Mucosa of rectum (tissue), 2 donors: ENCODE data around the gene MGAT5.

Source experiments
- H3K27ac ChIP-seq, 2 donors: one replicate each; pipeline ENCODE4 v1.7.0; 2013; ENCODE audit warnings: inconsistent platforms in 2 of 2, low read depth in 2 of 2, low read length in 2 of 2
- H3K27me3 ChIP-seq, 2 donors: one replicate each; pipeline ENCODE4 v1.7.0; 2013; ENCODE audit warnings: low read length in 2 of 2; ENCODE audit not compliant: control insufficient read depth in 2 of 2, insufficient read depth in 2 of 2
- H3K36me3 ChIP-seq, 2 donors: one replicate each; pipeline ENCODE4 v1.7.0; 2013; ENCODE audit warnings: low read length in 2 of 2; ENCODE audit not compliant: control insufficient read depth in 2 of 2, insufficient read depth in 2 of 2
- H3K4me1 ChIP-seq, 2 donors: one replicate each; pipeline ENCODE4 v1.7.0; 2013; ENCODE audit warnings: low read length in 2 of 2, mild to moderate bottlenecking in 1 of 2; ENCODE audit not compliant: control insufficient read depth in 2 of 2, insufficient read depth in 2 of 2
- H3K4me3 ChIP-seq, 2 donors: one replicate each; pipeline ENCODE4 v1.7.0; 2013; ENCODE audit warnings: low read length in 2 of 2
- H3K9ac ChIP-seq, 2 donors: one replicate each; pipeline ENCODE4 v1.7.0; 2013; ENCODE audit warnings: low read length in 2 of 2, low read depth in 1 of 2, mild to moderate bottlenecking in 1 of 2
- H3K9me3 ChIP-seq, 2 donors: one replicate each; pipeline ENCODE4 v1.7.0; 2013; ENCODE audit warnings: low read length in 2 of 2; ENCODE audit not compliant: control insufficient read depth in 2 of 2
- donor health status: healthy.
- donor health status: Normal muscosa, but diverticular disease.

The MGAT5 gene

GRCh38 chr2:134259994-134260393 lies 6.1 kb downstream of the MGAT5 start:
- no peak overlapping the region for H3K27ac ChIP-seq
- no peaks in the 10 kb centered on the region for H3K9me3 ChIP-seq
- H3K27me3 ChIP-seq: no peaks in the 10 kb centered on the region
- no peak overlapping the region for H3K9ac ChIP-seq
- no peak overlapping the region for H3K4me3 ChIP-seq
- peaks cover under 1 to 4% of the 10 kb centered on the region in 2 donors for H3K36me3 ChIP-seq
- peaks cover 11 to 21% of the 10 kb centered on the region in 2 donors for H3K4me1 ChIP-seq

- no peak overlapping the region for H3K4me3 ChIP-seq
- no peak overlapping the region for H3K9ac ChIP-seq
- peaks cover 11 to 21% of the 10 kb centered on the region in 2 donors for H3K4me1 ChIP-seq
- peaks cover 0 to 4% of the 10 kb centered on the region in 2 donors for H3K36me3 ChIP-seq
- no peaks in the 10 kb centered on the region for H3K9me3 ChIP-seq
- no peaks in the 10 kb centered on the region for H3K27me3 ChIP-seq
- peak overlapping the region; percentile 3 to 69 for H3K27ac ChIP-seq
Measured at GRCh38 chr2:134260713-134261112, 6.8 kb downstream of the MGAT5 start.

- Histone ChIP-seq H3K4me1 (peaks cover 11 to 21% of the 10 kb centered on the region in 2 donors), H3K4me3 (no peak overlapping the region), H3K9me3 (no peaks in the 10 kb centered on the region), H3K9ac (no peak overlapping the region), H3K36me3 (peaks cover 0 to 2% of the 10 kb centered on the region in 2 donors), H3K27ac (peak overlapping the region; percentile 31 to 69), H3K27me3 (no peaks in the 10 kb centered on the region)
Measured at GRCh38 chr2:134261398-134262131, 7.7 kb downstream of the MGAT5 start.

- H3K36me3 ChIP-seq: peaks cover 0 to 2% of the 10 kb centered on the region in 2 donors
- peak overlapping the region in 1 of 2 donors; percentile 3 for H3K27ac ChIP-seq
- no peaks in the 10 kb centered on the region for H3K27me3 ChIP-seq
- H3K4me1 ChIP-seq: peaks cover 11 to 21% of the 10 kb centered on the region in 2 donors
- no peak overlapping the region for H3K4me3 ChIP-seq
- H3K9me3 ChIP-seq: no peaks in the 10 kb centered on the region
- H3K9ac ChIP-seq: no peak overlapping the region
Measured at GRCh38 chr2:134262684-134263083, 8.8 kb downstream of the MGAT5 start.

GRCh38 chr2:134268265-134268664 lies 14.4 kb downstream of the MGAT5 start:
- peaks cover 8 to 10% of the 10 kb centered on the region in 2 donors for H3K36me3 ChIP-seq
- H3K4me1 ChIP-seq: no peaks in the 10 kb centered on the region
- H3K9ac ChIP-seq: no peak overlapping the region
- no peak overlapping the region for H3K4me3 ChIP-seq
- H3K9me3 ChIP-seq: no peaks in the 10 kb centered on the region
- no peak overlapping the region for H3K27ac ChIP-seq
- H3K27me3 ChIP-seq: no peaks in the 10 kb centered on the region

- Histone ChIP-seq H3K27me3 (no peaks in the 10 kb centered on the region), H3K4me1 (no peaks in the 10 kb centered on the region), H3K27ac (no peak overlapping the region), H3K9me3 (no peaks in the 10 kb centered on the region), H3K4me3 (no peak overlapping the region), H3K9ac (no peak overlapping the region), H3K36me3 (peaks cover 8 to 11% of the 10 kb centered on the region in 2 donors)
Measured at GRCh38 chr2:134269230-134269629, 15.4 kb downstream of the MGAT5 start.

GRCh38 chr2:134269972-134270735 lies 16.3 kb downstream of the MGAT5 start:
- no peaks in the 10 kb centered on the region for H3K4me1 ChIP-seq
- H3K27ac ChIP-seq: no peak overlapping the region
- peaks cover 8 to 13% of the 10 kb centered on the region in 2 donors for H3K36me3 ChIP-seq
- H3K4me3 ChIP-seq: no peak overlapping the region
- H3K9ac ChIP-seq: no peak overlapping the region
- no peaks in the 10 kb centered on the region for H3K27me3 ChIP-seq
- no peaks in the 10 kb centered on the region for H3K9me3 ChIP-seq

GRCh38 chr2:134271758-134272157 lies 17.9 kb downstream of the MGAT5 start:
- Histone ChIP-seq H3K27ac (no peak overlapping the region), H3K9me3 (no peaks in the 10 kb centered on the region), H3K4me3 (no peak overlapping the region), H3K36me3 (peaks cover 8 to 13% of the 10 kb centered on the region in 2 donors), H3K9ac (no peak overlapping the region), H3K4me1 (no peaks in the 10 kb centered on the region), H3K27me3 (no peaks in the 10 kb centered on the region)

GRCh38 chr2:134272806-134273205 lies 18.9 kb downstream of the MGAT5 start:
- Histone ChIP-seq H3K4me1 (no peaks in the 10 kb centered on the region), H3K27ac (no peak overlapping the region)

GRCh38 chr2:134273256-134273983 lies 19.5 kb downstream of the MGAT5 start:
- H3K4me1 ChIP-seq: no peaks in the 10 kb centered on the region

More at GRCh38 chr2:134272806-134273205, 18.9 kb downstream of the MGAT5 start:
- no peak overlapping the region for H3K4me3 ChIP-seq
- H3K36me3 ChIP-seq: peaks cover 8 to 13% of the 10 kb centered on the region in 2 donors
- no peaks in the 10 kb centered on the region for H3K9me3 ChIP-seq
- no peak overlapping the region for H3K9ac ChIP-seq
- no peaks in the 10 kb centered on the region for H3K27me3 ChIP-seq

More at GRCh38 chr2:134273256-134273983, 19.5 kb downstream of the MGAT5 start:
- Histone ChIP-seq H3K9ac (no peak overlapping the region), H3K27ac (no peak overlapping the region), H3K36me3 (peaks cover 8 to 13% of the 10 kb centered on the region in 2 donors), H3K4me3 (no peak overlapping the region), H3K9me3 (no peaks in the 10 kb centered on the region), H3K27me3 (no peaks in the 10 kb centered on the region)
